ENCODE results near the gene C19orf38. TPM values are rescaled to one million over a fixed set of nuclear protein-coding genes. Genes with fewer than 3 reads are reported as not detected.

Gene C19orf38
- total RNA-seq, 1 experiment from 2014 or later = not detected

- Mint-ChIP-seq H3K4me1 (ENCODE audit: low read depth, unreplicated experiment) (peaks cover 9% of the 10 kb centered on the region), H3K4me3 (ENCODE audit: low read depth, unreplicated experiment) (no peak overlapping the region), H3K27ac (ENCODE audit: unreplicated experiment) (no peak overlapping the region), H3K27me3 (ENCODE audit: unreplicated experiment) (no peaks in the 10 kb centered on the region), H3K36me3 (ENCODE audit: insufficient read depth, unreplicated experiment) (no peaks in the 10 kb centered on the region), H3K9me3 (ENCODE audit: low read depth, unreplicated experiment) (no peaks in the 10 kb centered on the region)
- intact Hi-C loops (cut with micrococcal nuclease; ENCODE audit: unreplicated experiment) = no loop called here
- no TSS peak for BruUV-seq (replicated peaks)
- TF ChIP-seq CTCF (IDR thresholded peaks at IDR 0.05; ENCODE audit: unreplicated experiment) = peak; percentile 62
- no peak for DNase-seq
- CTCF ChIA-PET = interaction anchor here (0.7 to 1.0 kb wide), 5 partner anchors 23 to 156 kb away, joined by 3 to 16 read pairs (median 6); partner anchors contain the start of genes DNM2 and TMED1
These were observed 10.1 kb downstream of the C19orf38 start for GRCh38 chr19:10858204-10858828.

GRCh38 chr19:10861103-10861651 is 13.0 kb downstream of the C19orf38 start:
- Mint-ChIP-seq H3K9me3 (ENCODE audit: low read depth, unreplicated experiment) (no peaks in the 10 kb centered on the region), H3K27me3 (ENCODE audit: unreplicated experiment) (no peaks in the 10 kb centered on the region), H3K4me1 (ENCODE audit: low read depth, unreplicated experiment) (peaks cover 11% of the 10 kb centered on the region), H3K4me3 (ENCODE audit: low read depth, unreplicated experiment) (no peak overlapping the region), H3K36me3 (ENCODE audit: insufficient read depth, unreplicated experiment) (no peaks in the 10 kb centered on the region), H3K27ac (ENCODE audit: unreplicated experiment) (no peak overlapping the region)
- CTCF ChIA-PET = no interaction called here
- TF ChIP-seq CTCF (IDR thresholded peaks at IDR 0.05; ENCODE audit: unreplicated experiment) = peak; percentile 18
- peak; percentile 29 for DNase-seq
- no TSS peak for BruUV-seq (replicated peaks)
- intact Hi-C loops (cut with micrococcal nuclease; ENCODE audit: unreplicated experiment) = no loop called here

DNA sequence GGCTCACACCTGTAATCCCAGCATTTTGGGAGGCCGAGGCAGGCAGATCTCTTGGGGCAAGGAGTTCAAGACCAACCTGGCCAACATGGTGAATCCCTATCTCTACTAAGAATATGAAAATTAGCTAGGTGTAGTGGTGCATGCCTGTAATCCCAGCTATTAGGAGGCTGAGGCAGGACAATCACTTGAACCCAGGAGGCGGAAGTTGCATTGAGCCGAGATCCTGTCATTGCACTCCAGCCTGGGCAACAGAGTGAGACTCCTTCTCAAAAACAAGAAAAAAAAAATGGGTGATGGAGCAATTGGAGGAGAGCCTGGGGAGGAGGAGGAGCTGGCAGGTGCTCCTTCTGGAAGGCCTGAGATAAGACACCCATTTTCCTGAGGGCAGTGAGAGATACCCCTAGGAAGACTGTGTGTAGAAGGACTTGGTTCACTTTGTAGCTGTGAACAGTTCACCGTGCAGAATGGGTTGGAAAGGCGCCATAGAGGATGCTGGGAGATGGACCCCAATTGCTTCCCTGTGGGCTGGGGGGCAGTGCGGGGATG is 14.4 kb downstream of the C19orf38 start:
- H3K4me3 Mint-ChIP-seq (ENCODE audit: low read depth, unreplicated experiment) = peak overlapping the region; percentile 47
- BruUV-seq (replicated peaks) = no TSS peak

GRCh38 chr19:10863107-10863717 is 15.0 kb downstream of the C19orf38 start:
- Mint-ChIP-seq H3K36me3 (ENCODE audit: insufficient read depth, unreplicated experiment) (no peaks in the 10 kb centered on the region), H3K27ac (ENCODE audit: unreplicated experiment) (no peak overlapping the region), H3K4me1 (ENCODE audit: low read depth, unreplicated experiment) (peaks cover 11% of the 10 kb centered on the region), H3K9me3 (ENCODE audit: low read depth, unreplicated experiment) (no peaks in the 10 kb centered on the region), H3K27me3 (ENCODE audit: unreplicated experiment) (no peaks in the 10 kb centered on the region), H3K4me3 (ENCODE audit: low read depth, unreplicated experiment) (peak overlapping the region; percentile 47)
- intact Hi-C loops (cut with micrococcal nuclease; ENCODE audit: unreplicated experiment) = no loop called here
- no peak for TF ChIP-seq CTCF (IDR thresholded peaks at IDR 0.05; ENCODE audit: unreplicated experiment)
- peak; percentile 7 for DNase-seq
- BruUV-seq (replicated peaks) = no TSS peak
- CTCF ChIA-PET = interaction anchor here (1.5 to 1.9 kb wide), 3 partner anchors 27 to 146 kb away, joined by 6 to 21 read pairs (median 21); partner anchors contain the start of genes DNM2 and TMED1

More for the DNA sequence above, 14.4 kb downstream of the C19orf38 start:
- Mint-ChIP-seq H3K27me3 (ENCODE audit: unreplicated experiment) (no peaks in the 10 kb centered on the region), H3K4me1 (ENCODE audit: low read depth, unreplicated experiment) (peaks cover 11% of the 10 kb centered on the region), H3K9me3 (ENCODE audit: low read depth, unreplicated experiment) (no peaks in the 10 kb centered on the region), H3K36me3 (ENCODE audit: insufficient read depth, unreplicated experiment) (no peaks in the 10 kb centered on the region), H3K27ac (ENCODE audit: unreplicated experiment) (no peak overlapping the region)
- DNase-seq = no peak
- TF ChIP-seq CTCF (IDR thresholded peaks at IDR 0.05; ENCODE audit: unreplicated experiment) = no peak
- intact Hi-C loops (cut with micrococcal nuclease; ENCODE audit: unreplicated experiment) = no loop called here
- CTCF ChIA-PET = no interaction called here
